Activated CD4-positive, alpha-beta memory T cell treated with anti-CD3 and anti-CD28 coated beads for 36 hours (primary cell): ENCODE results near the gene SMYD3. TPM values are rescaled to one million over a fixed set of nuclear protein-coding genes. Genes with fewer than 3 reads are reported as not detected.

ENCODE experiments used
- CTCF ChIA-PET: fragments of 350-600 bp; sonication (Branson Sonifier 250); formaldehyde crosslinking; loops from one replicate; lab custom pipeline; 2021; ENCODE audit warnings: antibody characterized with exemption, inconsistent platforms; lab: Charles Lee
- POLR2A ChIA-PET: fragments of 350-600 bp; sonication (Branson Sonifier 250); formaldehyde crosslinking; loops from one replicate; lab custom pipeline; 2021; ENCODE audit warnings: antibody characterized with exemption; lab: Charles Lee
- DNase-seq: peaks from one replicate; pipeline ENCODE4 v3.0.0-alpha.2; 2020
- H3K27ac Mint-ChIP-seq: one replicate; pipeline ENCODE4 v1.8.0; 2021; ENCODE audit warnings: mixed read lengths
- H3K27me3 Mint-ChIP-seq: one replicate; pipeline ENCODE4 v1.8.0; 2021; ENCODE audit warnings: mixed read lengths
- H3K36me3 Mint-ChIP-seq: one replicate; pipeline ENCODE4 v1.8.0; 2021; ENCODE audit warnings: mixed read lengths
- H3K4me1 Mint-ChIP-seq: one replicate; pipeline ENCODE4 v1.8.0; 2021; ENCODE audit warnings: low read depth, mixed read lengths
- H3K4me3 Mint-ChIP-seq: one replicate; pipeline ENCODE4 v1.8.0; 2021; ENCODE audit warnings: mild to moderate bottlenecking, mixed read lengths
- H3K9me3 Mint-ChIP-seq: one replicate; pipeline ENCODE4 v1.8.0; 2021; ENCODE audit warnings: mixed read lengths
- intact Hi-C: fragments of 100-400 bp; cut with micrococcal nuclease; formaldehyde crosslinking; loops from one replicate; pipeline ENCODE4 v1.15.1; 2023
- total RNA-seq, 2 experiments: library from RNA; stranded (reverse); gene quantifications; one replicate each; pipeline ENCODE4 v1.2.3, GENCODE V29; 2021

Gene SMYD3
- total RNA-seq, 2 experiments from 2014 or later: 16.6 to 20.2 TPM

DNA sequence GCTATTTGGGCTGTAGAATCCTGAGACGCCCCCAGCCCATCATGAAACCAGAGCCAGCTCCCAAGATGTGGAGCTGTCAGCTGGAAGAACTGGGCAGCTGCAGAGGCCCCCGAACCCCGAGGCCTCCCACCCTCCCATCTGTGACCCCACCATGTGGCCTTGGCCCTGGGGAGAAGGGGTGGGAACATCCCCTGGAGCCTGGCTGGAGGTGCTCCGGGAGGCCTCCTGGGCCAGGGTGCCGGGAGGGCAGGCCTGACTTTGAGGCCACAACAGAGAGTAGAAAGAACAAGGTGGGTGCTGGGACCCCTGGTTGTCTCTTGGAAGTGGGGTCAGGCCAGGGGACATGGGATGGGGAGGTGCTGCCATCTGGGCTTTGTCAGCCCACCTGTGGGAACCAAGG lies 6.0 kb upstream of the SMYD3 start:
- peaks cover 11% of the 10 kb centered on the region for H3K4me1 Mint-ChIP-seq
- no peak overlapping the region for H3K27ac Mint-ChIP-seq
- ChIA-PET POLR2A (no interaction called here), CTCF (interaction anchor here (1.0 kb wide), 1 partner anchor 20 kb away, joined by 3 read pairs; no protein-coding TSS in a partner anchor)
- no peak overlapping the region for H3K4me3 Mint-ChIP-seq
- no peaks in the 10 kb centered on the region for H3K27me3 Mint-ChIP-seq
- intact Hi-C loops: no loop called here
- peaks cover 25% of the 10 kb centered on the region for H3K9me3 Mint-ChIP-seq
- peaks cover 3% of the 10 kb centered on the region for H3K36me3 Mint-ChIP-seq
- DNase-seq: no peak

- Mint-ChIP-seq H3K4me3 (no peak overlapping the region), H3K36me3 (peaks cover 3% of the 10 kb centered on the region), H3K27ac (no peak overlapping the region), H3K27me3 (no peaks in the 10 kb centered on the region), H3K4me1 (peaks cover 14% of the 10 kb centered on the region), H3K9me3 (peaks cover 25% of the 10 kb centered on the region)
- intact Hi-C loops: no loop called here
- ChIA-PET CTCF (interaction anchor here (1.4 kb wide), 1 partner anchor 177 kb away, joined by 3 read pairs; no protein-coding TSS in a partner anchor), POLR2A (no interaction called here)
- no peak for DNase-seq
Observed at GRCh38 chr1:246512635-246513034, 5.6 kb upstream of the SMYD3 start.

- H3K36me3 Mint-ChIP-seq: peaks cover 3% of the 10 kb centered on the region
- no peak overlapping the region for H3K27ac Mint-ChIP-seq
- H3K27me3 Mint-ChIP-seq: no peaks in the 10 kb centered on the region
- H3K4me1 Mint-ChIP-seq: peaks cover 18% of the 10 kb centered on the region
- intact Hi-C loops: no loop called here
- DNase-seq: no peak
- ChIA-PET CTCF (interaction anchor here (1.4 kb wide), 1 partner anchor 177 kb away, joined by 3 read pairs; no protein-coding TSS in a partner anchor), POLR2A (no interaction called here)
- H3K4me3 Mint-ChIP-seq: no peak overlapping the region
- H3K9me3 Mint-ChIP-seq: peaks cover 24% of the 10 kb centered on the region
Observed at GRCh38 chr1:246512230-246512629, 5.2 kb upstream of the SMYD3 start.

DNA sequence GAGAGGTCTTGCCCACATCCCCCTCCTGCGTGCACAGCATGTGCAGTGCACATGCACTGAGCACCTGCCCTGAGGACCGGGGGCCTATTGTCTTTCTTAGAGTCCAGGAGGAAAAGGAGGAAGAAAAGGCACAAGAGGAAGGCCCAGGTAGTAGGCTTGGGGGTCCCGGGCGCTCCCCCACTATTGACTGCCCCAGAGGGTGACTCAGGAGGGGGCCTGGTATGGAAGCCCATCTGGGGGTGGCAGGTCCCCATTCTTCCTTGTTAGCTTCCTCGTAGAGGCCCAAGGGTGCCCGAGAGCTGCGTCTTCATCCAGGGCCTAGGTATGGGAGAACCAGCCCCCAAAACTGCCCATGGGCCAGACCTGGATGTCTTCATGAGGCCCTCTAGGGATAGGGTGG lies 4.1 kb upstream of the SMYD3 start:
- CTCF ChIA-PET: no interaction called here

DNA sequence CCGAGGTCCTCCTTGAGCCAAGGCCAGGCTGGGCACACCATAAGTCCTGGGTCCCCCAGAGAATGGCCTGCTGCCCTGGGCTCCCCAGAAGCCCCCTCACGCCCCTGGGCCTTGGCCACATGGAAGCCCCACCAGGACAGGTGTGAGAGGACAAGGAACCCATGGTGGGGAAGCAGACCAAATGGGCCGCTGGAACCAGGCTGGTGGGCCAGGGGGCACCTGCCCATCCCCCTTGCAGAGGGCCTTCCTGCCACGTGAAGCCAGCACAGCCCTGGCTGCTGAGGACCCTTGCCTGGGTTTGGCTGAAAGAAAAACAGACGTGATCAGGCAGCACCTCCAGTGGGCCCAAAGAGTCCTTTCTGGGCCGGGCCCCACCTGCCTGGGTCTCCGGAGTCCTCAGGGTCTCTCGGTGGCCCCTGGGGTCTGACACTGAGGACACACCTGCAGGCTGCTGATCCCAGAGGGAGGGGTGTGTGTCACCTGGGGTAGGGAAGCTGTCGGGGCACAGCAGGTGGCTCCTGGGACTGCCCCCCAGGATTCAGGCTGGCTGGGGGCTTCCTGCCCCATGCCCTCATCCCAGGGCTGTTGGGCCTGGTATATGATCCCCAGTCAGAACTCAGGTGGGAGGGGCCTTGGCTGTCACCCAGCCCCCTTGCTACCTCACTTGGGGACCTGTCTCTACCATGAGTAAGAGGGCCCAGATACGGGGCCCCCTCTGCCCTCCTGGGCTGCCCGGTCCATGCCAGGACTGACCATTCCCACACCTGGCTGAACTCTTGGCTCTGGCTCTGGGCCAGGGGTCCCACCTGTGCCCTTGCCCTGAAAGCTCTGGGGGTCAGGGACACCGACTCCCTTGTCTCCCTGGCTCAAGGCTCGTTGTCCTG lies 3.3 kb upstream of the SMYD3 start:
- Mint-ChIP-seq H3K4me3 (no peak overlapping the region), H3K36me3 (peaks cover 3% of the 10 kb centered on the region), H3K4me1 (peaks cover 30% of the 10 kb centered on the region), H3K27me3 (no peaks in the 10 kb centered on the region), H3K27ac (no peak overlapping the region), H3K9me3 (peaks cover 12% of the 10 kb centered on the region)
- DNase-seq: no peak
- ChIA-PET POLR2A (no interaction called here), CTCF (no interaction called here)
- intact Hi-C loops: no loop called here

More for the DNA sequence above, 4.1 kb upstream of the SMYD3 start:
- DNase-seq: no peak
- Mint-ChIP-seq H3K9me3 (peaks cover 19% of the 10 kb centered on the region), H3K36me3 (peaks cover 3% of the 10 kb centered on the region), H3K27me3 (no peaks in the 10 kb centered on the region), H3K4me3 (no peak overlapping the region), H3K4me1 (peaks cover 22% of the 10 kb centered on the region), H3K27ac (no peak overlapping the region)
- intact Hi-C loops: no loop called here
- POLR2A ChIA-PET: no interaction called here

- ChIA-PET CTCF (no interaction called here), POLR2A (interaction anchor here (0.5 to 0.6 kb wide), 2 partner anchors 11 to 696 kb away, joined by 3 read pairs; no protein-coding TSS in a partner anchor)
- H3K36me3 Mint-ChIP-seq: no peaks in the 10 kb centered on the region
- DNase-seq: no peak
- H3K27ac Mint-ChIP-seq: no peak overlapping the region
- no peaks in the 10 kb centered on the region for H3K9me3 Mint-ChIP-seq
- H3K4me3 Mint-ChIP-seq: no peak overlapping the region
- no peaks in the 10 kb centered on the region for H3K27me3 Mint-ChIP-seq
- intact Hi-C loops: no loop called here
- H3K4me1 Mint-ChIP-seq: peaks cover 29% of the 10 kb centered on the region
Observed at GRCh38 chr1:246508897-246509688, 2.0 kb upstream of the SMYD3 start.

- ChIA-PET CTCF (interaction anchor here (1.1 to 2.9 kb wide), 2 partner anchors 8 to 59 kb away, joined by 3 to 15 read pairs; no protein-coding TSS in a partner anchor), POLR2A (interaction anchor here (0.7 to 0.8 kb wide), 2 partner anchors 60 to 218 kb away, joined by 3 read pairs; partner anchors contain the start of genes CNST, SCCPDH and TFB2M)
- no peaks in the 10 kb centered on the region for H3K36me3 Mint-ChIP-seq
- H3K4me1 Mint-ChIP-seq: peaks cover 27% of the 10 kb centered on the region
- H3K4me3 Mint-ChIP-seq: peak overlapping the region; percentile 88
- DNase-seq: no peak
- H3K27ac Mint-ChIP-seq: no peak overlapping the region
- no peaks in the 10 kb centered on the region for H3K9me3 Mint-ChIP-seq
- intact Hi-C loops: loop anchor here (2.0 kb wide), 1 partner anchor 60 kb away; the partner anchor contains the start of genes CNST and TFB2M
- no peaks in the 10 kb centered on the region for H3K27me3 Mint-ChIP-seq
Observed at GRCh38 chr1:246506367-246506673, 759 bp downstream of the SMYD3 start.

GRCh38 chr1:246503341-246503740 lies 3.7 kb downstream of the SMYD3 start:
- CTCF ChIA-PET: interaction anchor here (0.7 kb wide), 1 partner anchor 250 kb away, joined by 3 read pairs; no protein-coding TSS in a partner anchor
- Mint-ChIP-seq H3K9me3 (no peaks in the 10 kb centered on the region), H3K27me3 (no peaks in the 10 kb centered on the region), H3K36me3 (no peaks in the 10 kb centered on the region), H3K27ac (no peak overlapping the region), H3K4me3 (no peak overlapping the region), H3K4me1 (peaks cover 25% of the 10 kb centered on the region)
- intact Hi-C loops: no loop called here
- POLR2A ChIA-PET: no interaction called here
- DNase-seq: no peak

DNA sequence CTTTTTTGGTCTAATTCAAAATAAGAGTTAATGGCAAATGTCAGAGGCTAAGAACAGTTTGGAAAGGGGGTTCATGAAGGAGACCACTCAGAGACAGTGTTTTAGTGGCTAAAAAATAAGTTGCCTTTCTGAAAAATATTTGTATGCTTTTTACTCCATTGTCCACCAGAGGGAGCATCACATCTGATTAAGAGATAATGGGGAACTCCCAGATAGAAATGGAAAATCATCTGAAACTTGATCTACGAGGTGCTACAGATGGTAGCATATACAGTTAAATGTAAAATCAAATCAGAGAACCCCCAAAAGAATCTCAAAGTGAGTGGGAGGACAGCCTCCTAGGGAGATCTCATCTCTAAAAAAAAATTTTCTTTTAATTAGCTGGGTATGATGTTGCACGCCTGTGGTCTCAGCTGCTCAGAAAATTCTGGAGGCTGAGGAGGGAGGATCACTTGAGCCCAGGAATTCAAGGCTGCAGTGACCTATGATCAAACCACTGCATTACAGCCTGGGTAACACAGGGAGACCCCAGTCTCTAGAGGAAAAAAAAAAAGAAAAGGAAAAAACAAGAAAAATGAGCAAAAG lies 9.7 kb downstream of the SMYD3 start:
- ChIA-PET CTCF (interaction anchor here (0.6 to 2.2 kb wide), 16 partner anchors 8 to 252 kb away, joined by 3 to 15 read pairs (median 4); partner anchors contain the start of genes CNST, SMYD3 and TFB2M), POLR2A (interaction anchor here (0.9 kb wide), 1 partner anchor 12 kb away, joined by 3 read pairs; no protein-coding TSS in a partner anchor)
- H3K27me3 Mint-ChIP-seq: no peaks in the 10 kb centered on the region
- no peak overlapping the region for H3K27ac Mint-ChIP-seq
- no peak for DNase-seq
- H3K4me1 Mint-ChIP-seq: peaks cover 9% of the 10 kb centered on the region
- no peaks in the 10 kb centered on the region for H3K36me3 Mint-ChIP-seq
- intact Hi-C loops: loop anchor here (1.0 to 2.0 kb wide), 4 partner anchors 21 to 257 kb away; no protein-coding TSS in a partner anchor
- no peak overlapping the region for H3K4me3 Mint-ChIP-seq
- H3K9me3 Mint-ChIP-seq: no peaks in the 10 kb centered on the region

DNA sequence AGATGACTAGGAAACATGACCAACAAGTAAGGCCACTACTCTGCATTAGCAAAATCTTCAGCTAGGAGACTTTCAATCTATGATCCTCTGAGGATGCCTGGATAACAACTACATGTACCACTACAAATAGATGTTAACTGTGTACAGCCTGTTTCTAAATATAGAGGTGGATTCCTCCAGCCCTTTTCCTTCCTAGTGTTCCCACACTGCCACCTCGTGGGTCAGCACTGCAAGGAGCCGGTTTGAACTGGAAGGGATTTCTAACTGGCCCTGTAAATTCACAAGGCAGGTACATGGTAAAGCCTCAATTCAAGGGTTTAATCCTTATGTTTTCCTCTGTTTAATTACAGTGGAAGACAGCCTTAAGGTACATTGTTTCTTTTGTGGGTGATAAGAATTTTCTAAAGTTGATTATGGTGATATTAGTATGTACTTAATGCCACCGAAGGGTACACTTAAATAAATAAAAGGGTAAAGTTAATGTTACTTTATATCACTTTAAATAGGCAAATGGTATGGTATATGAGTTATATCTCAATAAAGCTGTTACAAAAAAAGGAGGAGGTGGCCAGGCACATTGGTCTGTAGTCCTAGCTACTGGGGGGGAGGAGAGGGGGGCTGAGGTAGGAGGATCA lies 14.4 kb downstream of the SMYD3 start:
- no peaks in the 10 kb centered on the region for H3K36me3 Mint-ChIP-seq
- POLR2A ChIA-PET: no interaction called here
- peak; percentile 72 for DNase-seq

GRCh38 chr1:246491551-246492053 lies 15.5 kb downstream of the SMYD3 start:
- DNase-seq: no peak
- intact Hi-C loops: loop anchor here (1.0 kb wide), 1 partner anchor 479 kb away; no protein-coding TSS in a partner anchor
- H3K4me3 Mint-ChIP-seq: no peak overlapping the region
- no peak overlapping the region for H3K27ac Mint-ChIP-seq
- H3K4me1 Mint-ChIP-seq: peaks cover 2% of the 10 kb centered on the region
- CTCF ChIA-PET: interaction anchor here (0.6 to 1.5 kb wide), 3 partner anchors 8 to 735 kb away, joined by 3 to 4 read pairs (median 3); no protein-coding TSS in a partner anchor
- POLR2A ChIA-PET: no interaction called here
- no peaks in the 10 kb centered on the region for H3K27me3 Mint-ChIP-seq
- H3K9me3 Mint-ChIP-seq: no peaks in the 10 kb centered on the region
- no peaks in the 10 kb centered on the region for H3K36me3 Mint-ChIP-seq

More for the DNA sequence above, 14.4 kb downstream of the SMYD3 start:
- intact Hi-C loops: loop anchor here (1.0 kb wide), 1 partner anchor 480 kb away; no protein-coding TSS in a partner anchor
- H3K27ac Mint-ChIP-seq: no peak overlapping the region
- H3K27me3 Mint-ChIP-seq: no peaks in the 10 kb centered on the region
- H3K9me3 Mint-ChIP-seq: no peaks in the 10 kb centered on the region
- no peak overlapping the region for H3K4me3 Mint-ChIP-seq
- H3K4me1 Mint-ChIP-seq: peaks cover 4% of the 10 kb centered on the region
- CTCF ChIA-PET: interaction anchor here (0.6 to 1.4 kb wide), 10 partner anchors 21 to 992 kb away, joined by 3 to 4 read pairs (median 3); no protein-coding TSS in a partner anchor
